ENCODE data around the gene CYGB. TPM values are rescaled to one million over a fixed set of nuclear protein-coding genes. Genes with fewer than 3 reads are reported as not detected.

The CYGB gene
- total and polyA plus RNA-seq, 4 donors: 0.83 to 7.8 (median 1.4) TPM

DNA sequence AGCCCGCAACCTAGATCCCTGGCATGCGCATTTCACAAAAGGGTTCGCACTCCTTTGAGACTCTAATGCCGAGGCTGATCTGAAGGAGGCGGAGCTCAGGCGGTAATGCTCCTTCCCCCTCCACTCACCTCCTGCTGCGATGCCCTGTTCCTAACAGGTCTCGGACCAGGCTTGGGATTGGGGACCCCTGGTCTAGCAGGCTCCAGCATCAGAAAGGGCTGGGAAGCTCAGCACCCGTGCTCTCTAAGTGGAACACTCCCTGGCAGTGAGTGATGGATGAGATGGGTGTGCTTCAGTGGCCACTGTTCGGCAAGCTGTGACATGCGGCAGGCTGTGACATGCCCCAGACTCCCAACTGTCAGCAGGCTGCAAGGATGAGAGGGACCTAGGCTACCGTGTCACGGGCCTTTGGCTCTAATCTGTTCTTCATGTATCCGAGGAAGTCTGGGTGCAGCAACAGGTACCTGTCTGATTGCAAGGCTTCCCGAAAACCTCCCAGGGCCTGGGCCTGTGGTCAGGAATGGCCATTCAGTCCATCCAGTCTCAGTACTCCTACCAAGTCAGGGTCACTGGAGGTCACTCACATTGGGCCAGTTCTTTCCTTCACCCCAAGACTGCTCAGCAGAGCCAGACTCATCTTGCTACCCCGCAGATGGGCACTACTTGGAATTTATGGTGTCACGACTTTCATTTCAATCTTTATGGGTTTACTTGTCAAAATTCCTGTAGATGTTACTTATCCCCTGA is 49.4 kb upstream of the CYGB start:
- H3K4me1 ChIP-seq (ENCODE audit: control insufficient read depth in 4 of 4, insufficient read depth in 4 of 4, low read length in 3 of 4): peaks cover 7 to 26% (median 16%) of the 10 kb centered on the region in 4 donors
- DNase-seq (ENCODE audit: low spot score): no peak
- H3K27ac ChIP-seq (ENCODE audit: low read depth in 1 of 2, low read length in 2 of 2): no peak overlapping the region
- no peak overlapping the region for H3K9ac ChIP-seq (ENCODE audit: low read depth in 1 of 2, low read length in 2 of 2)
- no peaks in the 10 kb centered on the region for H3K9me3 ChIP-seq (ENCODE audit: control insufficient read depth in 4 of 4, low read length in 3 of 4)
- TF ChIP-seq SP1 (IDR thresholded peaks at IDR 0.05) (no peak), GABPA (IDR thresholded peaks at IDR 0.05 in 1 of 2, conservative IDR thresholded peaks at IDR 0.05 in 1 of 2) (no peak), HNF4G (IDR thresholded peaks at IDR 0.05) (no peak), JUND (IDR thresholded peaks at IDR 0.05) (no peak)
- TF ChIP-seq, protein P1, sequence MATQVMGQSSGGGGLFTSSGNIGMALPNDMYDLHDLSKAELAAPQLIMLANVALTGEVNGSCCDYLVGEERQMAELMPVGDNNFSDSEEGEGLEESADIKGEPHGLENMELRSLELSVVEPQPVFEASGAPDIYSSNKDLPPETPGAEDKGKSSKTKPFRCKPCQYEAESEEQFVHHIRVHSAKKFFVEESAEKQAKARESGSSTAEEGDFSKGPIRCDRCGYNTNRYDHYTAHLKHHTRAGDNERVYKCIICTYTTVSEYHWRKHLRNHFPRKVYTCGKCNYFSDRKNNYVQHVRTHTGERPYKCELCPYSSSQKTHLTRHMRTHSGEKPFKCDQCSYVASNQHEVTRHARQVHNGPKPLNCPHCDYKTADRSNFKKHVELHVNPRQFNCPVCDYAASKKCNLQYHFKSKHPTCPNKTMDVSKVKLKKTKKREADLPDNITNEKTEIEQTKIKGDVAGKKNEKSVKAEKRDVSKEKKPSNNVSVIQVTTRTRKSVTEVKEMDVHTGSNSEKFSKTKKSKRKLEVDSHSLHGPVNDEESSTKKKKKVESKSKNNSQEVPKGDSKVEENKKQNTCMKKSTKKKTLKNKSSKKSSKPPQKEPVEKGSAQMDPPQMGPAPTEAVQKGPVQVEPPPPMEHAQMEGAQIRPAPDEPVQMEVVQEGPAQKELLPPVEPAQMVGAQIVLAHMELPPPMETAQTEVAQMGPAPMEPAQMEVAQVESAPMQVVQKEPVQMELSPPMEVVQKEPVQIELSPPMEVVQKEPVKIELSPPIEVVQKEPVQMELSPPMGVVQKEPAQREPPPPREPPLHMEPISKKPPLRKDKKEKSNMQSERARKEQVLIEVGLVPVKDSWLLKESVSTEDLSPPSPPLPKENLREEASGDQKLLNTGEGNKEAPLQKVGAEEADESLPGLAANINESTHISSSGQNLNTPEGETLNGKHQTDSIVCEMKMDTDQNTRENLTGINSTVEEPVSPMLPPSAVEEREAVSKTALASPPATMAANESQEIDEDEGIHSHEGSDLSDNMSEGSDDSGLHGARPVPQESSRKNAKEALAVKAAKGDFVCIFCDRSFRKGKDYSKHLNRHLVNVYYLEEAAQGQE (IDR thresholded peaks at IDR 0.05): no peak
- H3K27me3 ChIP-seq (ENCODE audit: control insufficient read depth in 4 of 4, insufficient read depth in 4 of 4, low read length in 3 of 4): no peaks in the 10 kb centered on the region
- 62% methylated on average over 17 of the region's 17 CpGs for WGBS
- no peaks in the 10 kb centered on the region for H3K36me3 ChIP-seq (ENCODE audit: control insufficient read depth in 4 of 4, insufficient read depth in 3 of 4, low read depth in 1 of 4, low read length in 3 of 4)
- no peak overlapping the region for H3K4me3 ChIP-seq (ENCODE audit: low read depth in 1 of 3, low read length in 3 of 3)

DNA sequence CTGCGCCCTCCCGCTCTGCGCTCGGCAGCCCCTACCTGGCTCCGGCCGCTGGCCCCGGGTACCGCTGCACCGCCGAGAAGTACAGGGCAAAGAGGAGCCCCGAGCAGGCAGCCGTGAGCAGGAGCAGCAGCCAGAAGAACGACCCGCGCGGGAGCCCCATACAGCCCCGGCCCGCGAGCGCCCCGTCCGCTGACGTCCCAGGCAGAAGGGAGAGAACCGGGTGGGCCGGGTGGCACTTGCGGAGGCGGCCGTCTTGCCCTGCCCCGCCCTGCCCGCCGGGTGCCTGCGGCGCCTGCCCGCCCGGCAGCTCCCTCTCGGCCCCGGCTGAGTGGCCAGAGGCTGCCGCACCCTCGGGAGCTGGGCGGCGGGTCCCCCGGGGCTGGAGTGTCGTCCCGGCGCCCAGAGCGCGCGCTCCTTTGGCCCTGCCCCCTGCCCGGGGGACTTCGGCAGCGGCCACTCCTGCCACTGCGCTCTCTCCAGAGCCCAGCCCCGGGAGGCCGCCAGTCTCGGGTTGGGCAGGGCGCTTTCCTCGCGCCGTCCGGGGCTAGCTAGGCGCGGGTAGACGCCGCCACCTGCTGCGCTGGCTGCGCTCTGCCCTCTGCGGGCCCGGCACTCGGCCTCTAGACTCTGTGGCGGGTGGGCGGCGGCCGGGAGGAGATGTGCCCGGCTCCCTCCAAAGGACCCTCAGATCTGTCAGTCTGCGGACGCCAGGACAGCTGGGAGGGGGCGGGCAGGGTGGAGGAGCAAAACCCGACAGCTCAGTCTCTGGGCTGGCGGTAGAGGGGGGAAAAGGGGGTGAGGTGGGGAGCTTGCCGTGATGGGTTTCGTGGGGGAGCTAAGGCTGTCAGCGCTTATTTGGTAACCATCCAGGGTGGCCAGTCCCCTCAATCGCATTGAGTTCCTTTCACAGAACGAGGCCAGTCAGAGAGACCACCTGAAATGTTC is 48.4 kb upstream of the CYGB start, which contains the start of gene ST6GALNAC2:
Gene ST6GALNAC2, minus strand, starts transcription at position 212 of the 945 bp plus-strand sequence. Its CDS starts 52 bp downstream, at position 160.
- Histone ChIP-seq H3K27ac (ENCODE audit: low read depth in 1 of 2, low read length in 2 of 2) (peak within 1 kb of the TSS in 1 of 2 donors; percentile 42), H3K9me3 (ENCODE audit: control insufficient read depth in 4 of 4, low read length in 3 of 4) (no peaks in the 10 kb centered on the region), H3K9ac (ENCODE audit: low read depth in 1 of 2, low read length in 2 of 2) (peak within 1 kb of the TSS in 1 of 2 donors; percentile 6), H3K4me1 (ENCODE audit: control insufficient read depth in 4 of 4, insufficient read depth in 4 of 4, low read length in 3 of 4) (peaks cover 7 to 26% (median 16%) of the 10 kb centered on the region in 4 donors), H3K36me3 (ENCODE audit: control insufficient read depth in 4 of 4, insufficient read depth in 3 of 4, low read depth in 1 of 4, low read length in 3 of 4) (no peaks in the 10 kb centered on the region), H3K27me3 (ENCODE audit: control insufficient read depth in 4 of 4, insufficient read depth in 4 of 4, low read length in 3 of 4) (no peaks in the 10 kb centered on the region), H3K4me3 (ENCODE audit: low read depth in 1 of 3, low read length in 3 of 3) (peak within 1 kb of the TSS; percentile 23 to 66 (median 58))
- WGBS: 2% methylated on average over 84 of the region's 84 CpGs
- DNase-seq (ENCODE audit: low spot score): peak; percentile 44
- TF ChIP-seq RAD21 (IDR thresholded peaks at IDR 0.05) (peak; percentile 70 to 78), FOXA1 (IDR thresholded peaks at IDR 0.05) (no peak), HNF4G (IDR thresholded peaks at IDR 0.05) (no peak), SP1 (IDR thresholded peaks at IDR 0.05) (no peak)
- TF ChIP-seq, protein P2, sequence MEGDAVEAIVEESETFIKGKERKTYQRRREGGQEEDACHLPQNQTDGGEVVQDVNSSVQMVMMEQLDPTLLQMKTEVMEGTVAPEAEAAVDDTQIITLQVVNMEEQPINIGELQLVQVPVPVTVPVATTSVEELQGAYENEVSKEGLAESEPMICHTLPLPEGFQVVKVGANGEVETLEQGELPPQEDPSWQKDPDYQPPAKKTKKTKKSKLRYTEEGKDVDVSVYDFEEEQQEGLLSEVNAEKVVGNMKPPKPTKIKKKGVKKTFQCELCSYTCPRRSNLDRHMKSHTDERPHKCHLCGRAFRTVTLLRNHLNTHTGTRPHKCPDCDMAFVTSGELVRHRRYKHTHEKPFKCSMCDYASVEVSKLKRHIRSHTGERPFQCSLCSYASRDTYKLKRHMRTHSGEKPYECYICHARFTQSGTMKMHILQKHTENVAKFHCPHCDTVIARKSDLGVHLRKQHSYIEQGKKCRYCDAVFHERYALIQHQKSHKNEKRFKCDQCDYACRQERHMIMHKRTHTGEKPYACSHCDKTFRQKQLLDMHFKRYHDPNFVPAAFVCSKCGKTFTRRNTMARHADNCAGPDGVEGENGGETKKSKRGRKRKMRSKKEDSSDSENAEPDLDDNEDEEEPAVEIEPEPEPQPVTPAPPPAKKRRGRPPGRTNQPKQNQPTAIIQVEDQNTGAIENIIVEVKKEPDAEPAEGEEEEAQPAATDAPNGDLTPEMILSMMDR (IDR thresholded peaks at IDR 0.05; ENCODE audit: low read depth, low read length, missing input control): peak; percentile 45
